Lower lobe of right lung (tissue), 2 donors: ENCODE data around the gene TSACC. TPM values are rescaled to one million over a fixed set of nuclear protein-coding genes. Genes with fewer than 3 reads are reported as not detected.

Experiments
- ATAC-seq, 2 donors: fragments of 200-7000 bp; cut with Tn5 transposase; one replicate each; pipeline ENCODE4 v1.9.1; 2020 to 2022; ENCODE audit warnings: mild to moderate bottlenecking in 2 of 2, moderate library complexity in 2 of 2
- DNase-seq: peaks from one replicate; pipeline ENCODE4 v3.0.0-alpha.2; 2020
- H3K27ac ChIP-seq: fragments of 200-600 bp; one replicate; pipeline ENCODE4 v1.8.0; 2022
- H3K27me3 ChIP-seq: fragments of 200-600 bp; one replicate; pipeline ENCODE4 v1.8.0; 2022; ENCODE audit warnings: low read depth
- H3K36me3 ChIP-seq: fragments of 200-600 bp; one replicate; pipeline ENCODE4 v1.8.0; 2022; ENCODE audit warnings: mild to moderate bottlenecking
- H3K4me1 ChIP-seq: fragments of 200-600 bp; one replicate; pipeline ENCODE4 v1.8.0; 2022
- H3K4me3 ChIP-seq: fragments of 200-600 bp; one replicate; pipeline ENCODE4 v1.8.0; 2022; ENCODE audit warnings: mild to moderate bottlenecking
- H3K9me3 ChIP-seq: fragments of 200-600 bp; one replicate; pipeline ENCODE4 v1.8.0; 2022
- intact Hi-C: fragments of 100-400 bp; cut with DNase I; formaldehyde crosslinking; loops from one replicate; pipeline ENCODE4 v1.11.0; 2022
- total RNA-seq: library from RNA; stranded (reverse); fragmentation: NEBNext Ultra II Directional; extraction: Animal tissue kit (Norgen Biotek cat#: 25700); gene quantifications from one replicate; pipeline ENCODE4 v1.2.1, GENCODE V29; 2021
- TF ChIP-seq, protein P1 (sequence below): fragments of 200-600 bp; IDR thresholded peaks from one replicate; pipeline ENCODE4 v1.8.0; 2022; ENCODE audit warnings: antibody characterized with exemption, mild to moderate bottlenecking
- donor health status: DM: no; HTN: yes; CAD: no; lungs with severe emphysema.

TSACC gene
- total RNA-seq, 1 donor from 2014 or later, result not detected

DNA sequence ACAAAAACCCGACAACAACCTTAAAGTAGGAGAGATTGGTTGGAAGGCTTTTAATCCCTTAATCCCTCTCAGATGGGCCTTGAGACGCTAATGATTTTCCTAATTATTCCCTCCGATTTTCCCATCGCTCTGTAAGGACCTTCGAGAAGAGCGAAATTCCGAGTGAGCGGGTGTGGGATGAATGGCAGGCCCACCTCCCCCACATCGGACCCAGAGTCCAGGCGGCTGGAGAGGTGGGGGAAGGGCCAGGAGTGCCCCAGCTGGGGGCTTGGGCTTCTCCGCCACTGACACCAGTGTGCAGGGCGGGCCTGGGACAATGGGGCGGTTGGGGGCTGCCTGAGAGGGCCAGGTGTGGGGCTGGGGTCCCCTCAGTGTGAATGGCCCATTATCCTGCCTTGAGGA lies 54.1 kb downstream of the TSACC start:
- TF ChIP-seq, protein P1, sequence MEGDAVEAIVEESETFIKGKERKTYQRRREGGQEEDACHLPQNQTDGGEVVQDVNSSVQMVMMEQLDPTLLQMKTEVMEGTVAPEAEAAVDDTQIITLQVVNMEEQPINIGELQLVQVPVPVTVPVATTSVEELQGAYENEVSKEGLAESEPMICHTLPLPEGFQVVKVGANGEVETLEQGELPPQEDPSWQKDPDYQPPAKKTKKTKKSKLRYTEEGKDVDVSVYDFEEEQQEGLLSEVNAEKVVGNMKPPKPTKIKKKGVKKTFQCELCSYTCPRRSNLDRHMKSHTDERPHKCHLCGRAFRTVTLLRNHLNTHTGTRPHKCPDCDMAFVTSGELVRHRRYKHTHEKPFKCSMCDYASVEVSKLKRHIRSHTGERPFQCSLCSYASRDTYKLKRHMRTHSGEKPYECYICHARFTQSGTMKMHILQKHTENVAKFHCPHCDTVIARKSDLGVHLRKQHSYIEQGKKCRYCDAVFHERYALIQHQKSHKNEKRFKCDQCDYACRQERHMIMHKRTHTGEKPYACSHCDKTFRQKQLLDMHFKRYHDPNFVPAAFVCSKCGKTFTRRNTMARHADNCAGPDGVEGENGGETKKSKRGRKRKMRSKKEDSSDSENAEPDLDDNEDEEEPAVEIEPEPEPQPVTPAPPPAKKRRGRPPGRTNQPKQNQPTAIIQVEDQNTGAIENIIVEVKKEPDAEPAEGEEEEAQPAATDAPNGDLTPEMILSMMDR, result no peak
- intact Hi-C loops, result no loop called here
- H3K27ac ChIP-seq, result no peak overlapping the region
- H3K4me1 ChIP-seq, result no peaks in the 10 kb centered on the region
- H3K36me3 ChIP-seq, result no peaks in the 10 kb centered on the region
- DNase-seq (no peak), ATAC-seq (no peak)
- H3K4me3 ChIP-seq, result no peak overlapping the region
- H3K9me3 ChIP-seq, result no peaks in the 10 kb centered on the region
- H3K27me3 ChIP-seq, result peaks cover 46% of the 10 kb centered on the region

DNA sequence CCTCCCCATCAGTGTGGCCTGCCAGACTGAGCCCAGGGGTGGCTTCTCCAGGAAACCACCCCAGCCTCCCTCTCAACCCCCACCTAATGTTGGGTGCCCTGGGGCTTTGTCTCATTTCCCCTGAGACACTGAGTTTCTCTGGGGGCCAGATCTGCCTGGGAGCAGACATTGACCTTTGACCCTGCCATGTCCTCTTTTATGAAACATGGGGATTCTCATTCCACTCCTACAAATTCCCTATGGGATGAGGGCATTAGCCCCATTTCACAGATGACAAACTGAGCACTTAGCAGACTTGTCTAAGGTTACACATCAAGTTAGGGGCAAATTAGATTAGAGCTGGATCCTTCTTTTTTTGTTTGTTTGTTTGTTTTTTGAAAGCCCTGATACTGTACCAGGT lies 54.8 kb downstream of the TSACC start:
- H3K9me3 ChIP-seq, result no peaks in the 10 kb centered on the region
- H3K4me3 ChIP-seq, result no peak overlapping the region
- ATAC-seq, result no peak
- intact Hi-C loops, result no loop called here
- H3K27ac ChIP-seq, result no peak overlapping the region
- TF ChIP-seq, protein P1, result no peak
- peaks cover 40% of the 10 kb centered on the region for H3K27me3 ChIP-seq
- H3K36me3 ChIP-seq, result no peaks in the 10 kb centered on the region
- H3K4me1 ChIP-seq, result no peaks in the 10 kb centered on the region
- DNase-seq, result no peak

DNA sequence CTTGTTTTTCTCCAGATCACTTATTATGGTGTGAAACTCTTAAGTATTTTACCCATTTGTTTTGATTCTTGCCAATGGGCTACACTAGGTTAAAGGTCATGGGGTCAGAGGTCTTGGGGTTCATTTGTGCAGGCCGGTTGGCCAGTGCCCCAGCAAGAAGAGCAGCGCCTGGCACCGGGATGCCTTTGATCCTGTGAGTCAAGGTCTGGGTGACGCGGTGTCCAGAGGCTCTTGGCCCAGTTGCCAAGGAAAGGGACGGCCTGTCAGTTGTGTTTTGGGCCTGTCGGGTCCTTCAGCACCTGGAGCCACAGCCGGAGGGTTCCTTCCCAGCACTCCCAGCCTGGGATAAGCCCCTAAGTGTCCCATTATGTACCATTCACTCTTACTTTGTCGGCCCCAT lies 55.8 kb downstream of the TSACC start:
- intact Hi-C loops, result no loop called here
- Histone ChIP-seq H3K9me3 (no peaks in the 10 kb centered on the region), H3K4me1 (no peaks in the 10 kb centered on the region), H3K27me3 (peaks cover 30% of the 10 kb centered on the region), H3K27ac (no peak overlapping the region), H3K4me3 (no peak overlapping the region), H3K36me3 (no peaks in the 10 kb centered on the region)
- DNase-seq, result no peak
- no peak for ATAC-seq
- TF ChIP-seq, protein P1, result no peak

DNA sequence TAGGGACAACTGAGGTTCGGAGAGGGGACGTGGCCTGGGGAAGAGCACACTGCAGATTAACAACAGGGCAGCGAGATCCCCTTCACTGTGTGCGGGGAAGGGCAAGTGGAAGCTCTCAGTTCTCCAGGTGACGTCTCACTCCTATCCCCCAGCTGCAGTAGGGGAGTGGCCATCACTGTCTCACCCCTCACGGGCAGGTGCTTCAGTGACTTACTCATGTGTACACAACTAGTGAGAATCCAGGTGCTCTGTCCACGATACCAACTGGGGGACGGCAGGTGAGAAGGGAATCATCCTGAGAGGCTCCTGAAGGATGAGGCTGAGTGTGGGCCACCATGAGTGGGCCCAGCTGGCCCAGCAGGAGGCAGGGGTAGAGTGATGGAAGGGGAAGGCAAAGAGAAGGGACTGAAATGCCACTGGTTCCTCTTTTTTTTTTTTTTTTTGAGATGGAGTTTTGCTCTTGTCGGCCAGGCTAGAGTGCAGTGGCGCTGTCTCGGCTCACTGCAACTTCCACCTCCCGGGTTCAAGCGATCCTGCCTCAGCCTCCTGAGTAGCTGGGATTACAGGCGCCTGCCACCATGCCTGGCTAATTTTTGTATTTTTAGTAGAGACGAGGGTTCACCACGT lies 56.6 kb downstream of the TSACC start:
- intact Hi-C loops, result no loop called here
- ATAC-seq, result no peak
- TF ChIP-seq, protein P1, result no peak

More for the DNA sequence above, 56.6 kb downstream of the TSACC start:
- H3K4me1 ChIP-seq, result no peaks in the 10 kb centered on the region
- peaks cover 27% of the 10 kb centered on the region for H3K27me3 ChIP-seq
- no peak overlapping the region for H3K4me3 ChIP-seq
- H3K9me3 ChIP-seq, result no peaks in the 10 kb centered on the region
- H3K27ac ChIP-seq, result no peak overlapping the region
- no peak for DNase-seq
- H3K36me3 ChIP-seq, result no peaks in the 10 kb centered on the region

Other genes starting within 250 kb of the TSACC start
- 235 TPM for gene LMNA, start 223.8 kb upstream of the TSACC start, total RNA-seq
- 28.9 TPM for gene SEMA4A, start 184.9 kb upstream of the TSACC start, total RNA-seq
- 17.7 TPM for gene SLC25A44, start 144.4 kb upstream of the TSACC start, total RNA-seq
- 45.3 TPM for gene PMF1, start 125.5 kb upstream of the TSACC start, total RNA-seq
- gene BGLAP, start 96.3 kb upstream of the TSACC start, total RNA-seq, result 4.8 TPM
- 2.3 TPM for gene PAQR6, start 90.5 kb upstream of the TSACC start, total RNA-seq
- 68.9 TPM for gene SMG5, start 55.7 kb upstream of the TSACC start, total RNA-seq
- gene TMEM79, start 54.2 kb upstream of the TSACC start, total RNA-seq, result 4.8 TPM
- 53.7 TPM for gene GLMP, start 42.8 kb upstream of the TSACC start, total RNA-seq
- gene VHLL, start 39.2 kb upstream of the TSACC start, total RNA-seq, result not detected
- 117 TPM for gene CCT3, start 234 bp upstream of the TSACC start, total RNA-seq
- gene RHBG, start 30.7 kb downstream of the TSACC start, total RNA-seq, result not detected
- 51.0 TPM for gene MEF2D, start 162.2 kb downstream of the TSACC start, total RNA-seq
- gene IQGAP3, start 234.0 kb downstream of the TSACC start, total RNA-seq, result 1.7 TPM
- gene TTC24, start 241.2 kb downstream of the TSACC start, total RNA-seq, result not detected